ENCODE results near the gene MAP3K13. TPM values are rescaled to one million over a fixed set of nuclear protein-coding genes. Genes with fewer than 3 reads are reported as not detected.

Gene MAP3K13
- total RNA-seq, 1 experiment from 2014 or later: 9.1 TPM

DNA sequence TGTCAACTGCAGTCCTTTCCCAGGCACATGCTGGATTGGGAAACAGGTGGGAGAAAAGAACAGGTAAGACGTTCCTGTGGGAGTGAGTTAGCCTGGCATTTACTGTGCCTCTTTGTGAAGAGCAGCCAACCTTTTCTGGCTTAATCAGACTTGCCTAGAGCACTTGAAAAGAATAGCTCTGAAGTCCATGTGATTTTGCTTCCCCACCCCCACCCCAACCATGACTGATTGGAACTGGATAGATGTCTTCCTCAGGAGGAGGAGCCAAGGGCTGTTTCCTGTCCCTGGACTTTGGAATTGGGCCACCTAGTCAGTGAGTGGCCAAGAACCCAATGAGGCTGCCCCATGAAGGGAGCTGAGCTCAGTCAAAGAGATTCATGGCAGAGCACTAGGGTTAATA is 140.6 kb downstream of the MAP3K13 start:
- ChIA-PET POLR2A (no interaction called here), CTCF (no interaction called here)
- TF ChIP-seq ZNF232 (CRISPR knock-in tag; IDR thresholded peaks at IDR 0.05): no peak
- TF ChIP-seq SMAD3 (CRISPR knock-in tag; IDR thresholded peaks at IDR 0.05; ENCODE audit: borderline replicate concordance): no peak
- no peak for TF ChIP-seq NR1H2 (CRISPR knock-in tag; IDR thresholded peaks at IDR 0.05)
- no peaks in the 10 kb centered on the region for H3K9me3 Mint-ChIP-seq
- DNase-seq (ENCODE audit: low spot score) (no peak), ATAC-seq (no peak)
- H3K4me3 Mint-ChIP-seq: no peak overlapping the region
- H3K27ac Mint-ChIP-seq: no peak overlapping the region
- no peaks in the 10 kb centered on the region for H3K36me3 Mint-ChIP-seq
- H3K27me3 Mint-ChIP-seq (ENCODE audit: low read depth): peaks cover 17% of the 10 kb centered on the region
- H3K4me1 Mint-ChIP-seq: peaks cover 3% of the 10 kb centered on the region; the same call in 1 of the 2 replicates

DNA sequence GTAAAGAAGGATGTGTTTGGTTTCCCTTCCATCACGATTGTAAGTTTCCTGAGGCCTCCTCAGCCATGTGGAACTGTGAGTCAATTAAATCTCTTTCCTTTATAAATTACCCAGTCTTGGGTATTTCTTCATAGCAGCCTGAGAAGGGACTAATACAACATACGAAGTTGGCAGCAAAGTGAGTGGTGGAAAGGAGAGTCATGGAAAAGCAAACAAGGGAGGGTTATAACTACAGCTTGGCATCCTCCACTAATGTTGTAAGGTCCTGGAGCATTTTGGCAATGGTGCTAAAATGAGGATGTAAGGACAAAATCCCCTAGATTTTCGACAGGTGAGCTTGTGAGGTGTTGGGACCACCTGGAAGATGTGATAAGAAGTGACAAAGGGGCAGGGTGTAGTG is 141.7 kb downstream of the MAP3K13 start:
- CTCF ChIA-PET: no interaction called here
- H3K36me3 Mint-ChIP-seq: no peaks in the 10 kb centered on the region
- no peak overlapping the region for H3K27ac Mint-ChIP-seq

DNA sequence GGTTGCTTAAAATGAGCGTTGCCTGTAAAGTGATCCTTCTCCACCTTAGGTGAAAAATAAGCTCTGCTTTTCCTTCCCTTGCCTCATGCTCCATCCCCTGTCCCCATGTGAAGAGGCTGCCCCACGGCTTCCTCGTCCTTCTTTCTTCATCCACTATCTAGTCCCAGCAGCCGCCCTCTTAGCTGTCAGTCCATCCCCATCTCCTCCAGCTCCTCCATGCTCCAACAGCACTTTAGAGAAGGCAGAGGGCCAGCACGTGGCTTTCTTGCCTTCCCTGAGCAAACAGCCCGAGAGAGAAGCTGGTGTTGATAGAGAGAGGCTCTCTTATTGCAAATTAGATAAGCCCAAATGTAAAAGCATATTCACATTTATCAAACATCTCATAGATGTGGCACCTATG is 144.9 kb downstream of the MAP3K13 start:
- DNase-seq (ENCODE audit: low spot score) (no peak), ATAC-seq (no peak)
- TF ChIP-seq, protein P1, sequence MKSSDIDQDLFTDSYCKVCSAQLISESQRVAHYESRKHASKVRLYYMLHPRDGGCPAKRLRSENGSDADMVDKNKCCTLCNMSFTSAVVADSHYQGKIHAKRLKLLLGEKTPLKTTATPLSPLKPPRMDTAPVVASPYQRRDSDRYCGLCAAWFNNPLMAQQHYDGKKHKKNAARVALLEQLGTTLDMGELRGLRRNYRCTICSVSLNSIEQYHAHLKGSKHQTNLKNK (CRISPR knock-in tag; IDR thresholded peaks at IDR 0.05): no peak
- no peak for TF ChIP-seq FOXK1 (CRISPR knock-in tag; IDR thresholded peaks at IDR 0.05)
- TF ChIP-seq, protein P2, sequence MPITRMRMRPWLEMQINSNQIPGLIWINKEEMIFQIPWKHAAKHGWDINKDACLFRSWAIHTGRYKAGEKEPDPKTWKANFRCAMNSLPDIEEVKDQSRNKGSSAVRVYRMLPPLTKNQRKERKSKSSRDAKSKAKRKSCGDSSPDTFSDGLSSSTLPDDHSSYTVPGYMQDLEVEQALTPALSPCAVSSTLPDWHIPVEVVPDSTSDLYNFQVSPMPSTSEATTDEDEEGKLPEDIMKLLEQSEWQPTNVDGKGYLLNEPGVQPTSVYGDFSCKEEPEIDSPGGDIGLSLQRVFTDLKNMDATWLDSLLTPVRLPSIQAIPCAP (CRISPR knock-in tag; IDR thresholded peaks at IDR 0.05): no peak
- TF ChIP-seq, protein P3, sequence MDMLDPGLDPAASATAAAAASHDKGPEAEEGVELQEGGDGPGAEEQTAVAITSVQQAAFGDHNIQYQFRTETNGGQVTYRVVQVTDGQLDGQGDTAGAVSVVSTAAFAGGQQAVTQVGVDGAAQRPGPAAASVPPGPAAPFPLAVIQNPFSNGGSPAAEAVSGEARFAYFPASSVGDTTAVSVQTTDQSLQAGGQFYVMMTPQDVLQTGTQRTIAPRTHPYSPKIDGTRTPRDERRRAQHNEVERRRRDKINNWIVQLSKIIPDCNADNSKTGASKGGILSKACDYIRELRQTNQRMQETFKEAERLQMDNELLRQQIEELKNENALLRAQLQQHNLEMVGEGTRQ (CRISPR knock-in tag; IDR thresholded peaks at IDR 0.05): no peak
- no peak for TF ChIP-seq ZBTB21 (CRISPR knock-in tag; IDR thresholded peaks at IDR 0.05; ENCODE audit: borderline replicate concordance)
- no peak for TF ChIP-seq RELA (CRISPR knock-in tag; IDR thresholded peaks at IDR 0.05; ENCODE audit: borderline replicate concordance)
- no peak for TF ChIP-seq ZNF121 (CRISPR knock-in tag; IDR thresholded peaks at IDR 0.05)
- TF ChIP-seq JUN (CRISPR knock-in tag; IDR thresholded peaks at IDR 0.05): no peak
- TF ChIP-seq ESRRA (CRISPR knock-in tag; IDR thresholded peaks at IDR 0.05; ENCODE audit: borderline replicate concordance): no peak
- TF ChIP-seq ELF4 (CRISPR knock-in tag; IDR thresholded peaks at IDR 0.05; ENCODE audit: low read depth): no peak
- TF ChIP-seq ZNF317 (CRISPR knock-in tag; IDR thresholded peaks at IDR 0.05; ENCODE audit: borderline replicate concordance, low read depth): no peak
- TF ChIP-seq, protein P4, sequence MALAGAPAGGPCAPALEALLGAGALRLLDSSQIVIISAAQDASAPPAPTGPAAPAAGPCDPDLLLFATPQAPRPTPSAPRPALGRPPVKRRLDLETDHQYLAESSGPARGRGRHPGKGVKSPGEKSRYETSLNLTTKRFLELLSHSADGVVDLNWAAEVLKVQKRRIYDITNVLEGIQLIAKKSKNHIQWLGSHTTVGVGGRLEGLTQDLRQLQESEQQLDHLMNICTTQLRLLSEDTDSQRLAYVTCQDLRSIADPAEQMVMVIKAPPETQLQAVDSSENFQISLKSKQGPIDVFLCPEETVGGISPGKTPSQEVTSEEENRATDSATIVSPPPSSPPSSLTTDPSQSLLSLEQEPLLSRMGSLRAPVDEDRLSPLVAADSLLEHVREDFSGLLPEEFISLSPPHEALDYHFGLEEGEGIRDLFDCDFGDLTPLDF (CRISPR knock-in tag; IDR thresholded peaks at IDR 0.05): no peak
- TF ChIP-seq NR1H2 (CRISPR knock-in tag; IDR thresholded peaks at IDR 0.05): no peak
- CTCF ChIA-PET: interaction anchor here (1.3 kb wide), 1 partner anchor 11 kb away, joined by 3 read pairs; no protein-coding TSS in a partner anchor
- POLR2A ChIA-PET: no interaction called here
- Mint-ChIP-seq H3K36me3 (no peaks in the 10 kb centered on the region), H3K4me3 (no peak overlapping the region), H3K27me3 (ENCODE audit: low read depth) (no peaks in the 10 kb centered on the region), H3K27ac (no peak overlapping the region), H3K9me3 (no peaks in the 10 kb centered on the region), H3K4me1 (no peaks in the 10 kb centered on the region)

More for the DNA sequence above, 141.7 kb downstream of the MAP3K13 start:
- no peaks in the 10 kb centered on the region for H3K9me3 Mint-ChIP-seq
- H3K4me1 Mint-ChIP-seq: peaks cover under 1% of the 10 kb centered on the region; the same call in 1 of the 2 replicates
- peaks cover 15% of the 10 kb centered on the region for H3K27me3 Mint-ChIP-seq (ENCODE audit: low read depth)
- DNase-seq (ENCODE audit: low spot score): no peak
- POLR2A ChIA-PET: no interaction called here
- no peak for ATAC-seq
- TF ChIP-seq ESRRA (CRISPR knock-in tag; IDR thresholded peaks at IDR 0.05; ENCODE audit: borderline replicate concordance) (no peak), CREB1 (CRISPR knock-in tag; IDR thresholded peaks at IDR 0.05) (no peak), SP1 (CRISPR knock-in tag; conservative IDR thresholded peaks at IDR 0.05) (no peak), NFE2L1 (CRISPR knock-in tag; IDR thresholded peaks at IDR 0.05) (no peak), TEAD4 (CRISPR knock-in tag; IDR thresholded peaks at IDR 0.05) (no peak), ZNF232 (CRISPR knock-in tag; IDR thresholded peaks at IDR 0.05) (no peak), GRHL2 (CRISPR knock-in tag; IDR thresholded peaks at IDR 0.05; ENCODE audit: insufficient replicate concordance, severe bottlenecking) (no peak), ZNF416 (CRISPR knock-in tag; IDR thresholded peaks at IDR 0.05) (no peak), ZNF396 (CRISPR knock-in tag; IDR thresholded peaks at IDR 0.05; ENCODE audit: borderline replicate concordance) (no peak), MYBL2 (CRISPR knock-in tag; IDR thresholded peaks at IDR 0.05) (no peak)
- TF ChIP-seq, protein P5, sequence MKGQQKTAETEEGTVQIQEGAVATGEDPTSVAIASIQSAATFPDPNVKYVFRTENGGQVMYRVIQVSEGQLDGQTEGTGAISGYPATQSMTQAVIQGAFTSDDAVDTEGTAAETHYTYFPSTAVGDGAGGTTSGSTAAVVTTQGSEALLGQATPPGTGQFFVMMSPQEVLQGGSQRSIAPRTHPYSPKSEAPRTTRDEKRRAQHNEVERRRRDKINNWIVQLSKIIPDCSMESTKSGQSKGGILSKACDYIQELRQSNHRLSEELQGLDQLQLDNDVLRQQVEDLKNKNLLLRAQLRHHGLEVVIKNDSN (CRISPR knock-in tag; IDR thresholded peaks at IDR 0.05): no peak
- TF ChIP-seq, protein P1 (CRISPR knock-in tag; IDR thresholded peaks at IDR 0.05): no peak
- TF ChIP-seq, protein P6, sequence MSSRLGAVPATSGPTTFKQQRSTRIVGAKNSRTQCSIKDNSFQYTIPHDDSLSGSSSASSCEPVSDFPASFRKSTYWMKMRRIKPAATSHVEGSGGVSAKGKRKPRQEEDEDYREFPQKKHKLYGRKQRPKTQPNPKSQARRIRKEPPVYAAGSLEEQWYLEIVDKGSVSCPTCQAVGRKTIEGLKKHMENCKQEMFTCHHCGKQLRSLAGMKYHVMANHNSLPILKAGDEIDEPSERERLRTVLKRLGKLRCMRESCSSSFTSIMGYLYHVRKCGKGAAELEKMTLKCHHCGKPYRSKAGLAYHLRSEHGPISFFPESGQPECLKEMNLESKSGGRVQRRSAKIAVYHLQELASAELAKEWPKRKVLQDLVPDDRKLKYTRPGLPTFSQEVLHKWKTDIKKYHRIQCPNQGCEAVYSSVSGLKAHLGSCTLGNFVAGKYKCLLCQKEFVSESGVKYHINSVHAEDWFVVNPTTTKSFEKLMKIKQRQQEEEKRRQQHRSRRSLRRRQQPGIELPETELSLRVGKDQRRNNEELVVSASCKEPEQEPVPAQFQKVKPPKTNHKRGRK (CRISPR knock-in tag; IDR thresholded peaks at IDR 0.05; ENCODE audit: borderline replicate concordance): no peak
- H3K4me3 Mint-ChIP-seq: no peak overlapping the region

All from WTC11 (cell line).